AG04449 (cell line): ENCODE measurements around the gene PEX14.

ENCODE experiments used
- CTCF ChIA-PET: fragments of 350-600 bp; formaldehyde crosslinking; extraction: SDS; loops from one replicate; lab custom pipeline; 2021; ENCODE audit warnings: antibody characterized with exemption; lab: Yijun Ruan, JAX
- POLR2A ChIA-PET: fragments of 400-600, 350-600 bp; formaldehyde crosslinking; extraction: SDS; loops from one replicate; lab custom pipeline; 2020; ENCODE audit warnings: antibody characterized with exemption, inconsistent platforms; lab: Yijun Ruan, JAX
- DNase-seq: peaks from one replicate; pipeline ENCODE4 v3.0.0-alpha.2; 2010; ENCODE audit warnings: low read depth, low spot score
- H3K4me3 ChIP-seq: 2 replicates; pipeline ENCODE4 v1.5.1; 2011; ENCODE audit warnings: low read depth, mild to moderate bottlenecking, control low read depth, low read length
- TF ChIP-seq, protein P1 (sequence below): IDR thresholded peaks from one replicate; pipeline ENCODE4 v1.5.1; 2011; ENCODE audit warnings: mild to moderate bottlenecking, moderate library complexity, low read length, control low read depth, inconsistent platforms; ENCODE audit not compliant: insufficient read depth; ENCODE audit errors: missing control alignments

The PEX14 gene

DNA sequence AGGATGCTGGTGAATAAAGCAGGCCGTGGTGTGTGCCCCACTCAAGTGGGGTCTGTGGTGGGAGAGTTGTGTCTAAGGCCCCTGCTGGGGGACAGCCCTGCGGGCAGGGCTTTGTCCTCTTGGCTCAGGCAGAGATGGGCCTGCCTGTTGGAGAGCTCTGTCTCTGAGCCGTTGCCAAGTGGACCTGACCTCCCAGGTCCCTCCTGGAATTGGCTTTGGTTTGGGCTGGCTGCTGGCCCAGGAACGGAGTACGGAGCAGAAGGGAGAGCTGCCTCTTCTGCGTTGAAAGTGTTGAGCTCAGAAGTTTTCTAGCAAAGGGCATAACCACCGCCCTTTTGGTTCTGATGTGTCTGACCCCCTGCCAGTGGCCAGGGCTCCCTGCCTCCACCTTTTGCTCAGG, 153.9 kb downstream of the PEX14 start:
- H3K4me3 ChIP-seq: no peak overlapping the region
- TF ChIP-seq, protein P1, sequence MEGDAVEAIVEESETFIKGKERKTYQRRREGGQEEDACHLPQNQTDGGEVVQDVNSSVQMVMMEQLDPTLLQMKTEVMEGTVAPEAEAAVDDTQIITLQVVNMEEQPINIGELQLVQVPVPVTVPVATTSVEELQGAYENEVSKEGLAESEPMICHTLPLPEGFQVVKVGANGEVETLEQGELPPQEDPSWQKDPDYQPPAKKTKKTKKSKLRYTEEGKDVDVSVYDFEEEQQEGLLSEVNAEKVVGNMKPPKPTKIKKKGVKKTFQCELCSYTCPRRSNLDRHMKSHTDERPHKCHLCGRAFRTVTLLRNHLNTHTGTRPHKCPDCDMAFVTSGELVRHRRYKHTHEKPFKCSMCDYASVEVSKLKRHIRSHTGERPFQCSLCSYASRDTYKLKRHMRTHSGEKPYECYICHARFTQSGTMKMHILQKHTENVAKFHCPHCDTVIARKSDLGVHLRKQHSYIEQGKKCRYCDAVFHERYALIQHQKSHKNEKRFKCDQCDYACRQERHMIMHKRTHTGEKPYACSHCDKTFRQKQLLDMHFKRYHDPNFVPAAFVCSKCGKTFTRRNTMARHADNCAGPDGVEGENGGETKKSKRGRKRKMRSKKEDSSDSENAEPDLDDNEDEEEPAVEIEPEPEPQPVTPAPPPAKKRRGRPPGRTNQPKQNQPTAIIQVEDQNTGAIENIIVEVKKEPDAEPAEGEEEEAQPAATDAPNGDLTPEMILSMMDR: no peak
- CTCF ChIA-PET: no interaction called here
- POLR2A ChIA-PET: no interaction called here
- DNase-seq: no peak

DNA sequence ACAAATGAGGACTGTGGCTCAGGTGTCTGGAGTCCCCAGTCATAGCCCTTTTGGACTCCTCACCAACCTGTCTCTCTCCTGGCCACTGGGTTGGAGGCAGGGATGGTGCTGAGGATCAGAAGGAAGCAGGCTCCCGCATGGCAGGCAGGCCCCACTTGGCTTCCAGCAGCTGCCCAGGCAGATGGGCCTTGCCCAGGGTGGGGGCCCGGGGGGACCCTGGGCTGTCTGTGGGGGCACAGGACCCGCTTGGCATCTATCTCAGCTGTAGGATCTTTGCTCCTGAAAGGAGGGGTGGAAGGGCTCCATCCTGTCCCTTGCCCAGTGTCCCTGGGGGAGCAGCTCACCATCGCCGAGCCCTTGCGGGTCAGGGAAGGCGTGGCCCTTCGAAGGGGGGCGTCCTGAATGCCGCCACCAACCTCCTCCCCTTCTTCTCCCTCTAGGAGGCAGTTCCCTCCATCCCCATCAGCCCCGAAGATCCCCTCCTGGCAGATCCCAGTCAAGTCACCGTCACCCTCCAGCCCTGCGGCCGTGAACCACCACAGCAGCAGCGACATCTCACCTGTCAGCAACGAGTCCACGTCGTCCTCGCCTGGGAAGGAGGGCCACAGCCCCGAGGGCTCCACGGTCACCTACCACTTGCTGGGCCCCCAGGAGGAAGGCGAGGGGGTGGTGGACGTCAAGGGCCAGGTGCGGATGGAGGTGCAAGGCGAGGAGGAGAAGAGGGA, 154.5 kb downstream of the PEX14 start:
- TF ChIP-seq, protein P1: no peak
- DNase-seq: no peak
- ChIA-PET CTCF (no interaction called here), POLR2A (interaction anchor here (0.8 kb wide), 1 partner anchor 10 kb away, joined by 3 read pairs; no protein-coding TSS in a partner anchor)
- H3K4me3 ChIP-seq: no peak overlapping the region

DNA sequence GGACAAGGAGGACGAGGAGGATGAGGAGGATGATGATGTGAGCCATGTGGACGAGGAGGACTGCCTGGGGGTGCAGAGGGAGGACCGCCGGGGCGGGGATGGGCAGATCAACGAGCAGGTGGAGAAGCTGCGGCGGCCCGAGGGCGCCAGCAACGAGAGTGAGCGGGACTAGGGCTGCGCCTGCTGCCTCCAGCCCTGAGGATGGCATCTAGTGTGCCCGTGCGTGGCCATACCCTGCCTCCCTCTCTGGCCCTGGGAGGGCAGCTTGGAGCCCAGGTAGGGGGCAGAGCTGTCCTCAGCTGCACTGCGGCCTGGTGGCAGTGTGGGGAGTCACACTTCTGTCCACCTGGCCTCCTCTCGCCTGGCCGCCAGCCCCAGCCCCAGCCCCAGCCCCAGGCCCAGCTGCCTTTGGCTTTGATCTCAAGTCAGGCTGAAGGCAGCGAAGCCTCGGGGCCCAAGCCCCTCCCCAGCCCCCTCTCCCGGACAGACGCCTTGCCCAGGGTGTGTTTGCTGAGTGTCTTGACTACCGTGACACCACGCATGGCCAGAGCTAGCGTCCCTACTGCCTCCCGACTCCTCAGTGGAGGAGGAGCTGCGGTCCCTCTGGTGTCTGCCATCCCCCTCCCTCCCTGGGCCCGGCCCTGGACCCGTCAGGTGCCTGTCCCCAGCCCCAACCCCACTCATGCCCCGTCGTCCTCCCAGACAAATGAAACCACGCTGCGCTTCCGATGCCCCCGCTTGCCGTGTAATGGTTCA, 155.2 kb downstream of the PEX14 start:
- POLR2A ChIA-PET: interaction anchor here (0.8 kb wide), 1 partner anchor 10 kb away, joined by 3 read pairs; no protein-coding TSS in a partner anchor
- TF ChIP-seq, protein P1: no peak
- no peak for DNase-seq
- CTCF ChIA-PET: no interaction called here
- no peak overlapping the region for H3K4me3 ChIP-seq

DNA sequence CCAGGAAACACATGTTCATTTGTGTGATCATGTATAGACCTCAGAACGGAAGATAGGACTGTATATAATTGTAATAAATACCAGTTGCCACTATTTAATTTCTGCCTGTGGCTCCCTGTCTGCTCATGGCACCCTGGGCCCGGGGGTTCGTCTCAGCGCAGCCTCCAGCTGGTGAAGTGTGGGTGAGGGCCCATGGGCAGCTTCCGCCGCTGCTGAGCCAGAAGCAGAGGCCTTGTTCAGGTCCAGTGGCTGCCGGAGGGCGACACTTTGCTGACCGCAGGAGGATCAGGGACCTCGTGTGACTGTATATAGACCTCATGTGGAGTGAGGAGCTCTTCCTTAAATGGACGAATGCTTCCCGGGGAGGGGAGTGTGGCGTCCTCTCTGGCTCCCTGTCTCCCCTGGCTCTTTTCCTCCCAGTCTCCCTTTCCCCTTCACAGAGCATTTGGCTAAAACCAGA, 155.9 kb downstream of the PEX14 start:
- DNase-seq: no peak
- ChIA-PET POLR2A (no interaction called here), CTCF (no interaction called here)
- H3K4me3 ChIP-seq: no peak overlapping the region
- TF ChIP-seq, protein P1: no peak

DNA sequence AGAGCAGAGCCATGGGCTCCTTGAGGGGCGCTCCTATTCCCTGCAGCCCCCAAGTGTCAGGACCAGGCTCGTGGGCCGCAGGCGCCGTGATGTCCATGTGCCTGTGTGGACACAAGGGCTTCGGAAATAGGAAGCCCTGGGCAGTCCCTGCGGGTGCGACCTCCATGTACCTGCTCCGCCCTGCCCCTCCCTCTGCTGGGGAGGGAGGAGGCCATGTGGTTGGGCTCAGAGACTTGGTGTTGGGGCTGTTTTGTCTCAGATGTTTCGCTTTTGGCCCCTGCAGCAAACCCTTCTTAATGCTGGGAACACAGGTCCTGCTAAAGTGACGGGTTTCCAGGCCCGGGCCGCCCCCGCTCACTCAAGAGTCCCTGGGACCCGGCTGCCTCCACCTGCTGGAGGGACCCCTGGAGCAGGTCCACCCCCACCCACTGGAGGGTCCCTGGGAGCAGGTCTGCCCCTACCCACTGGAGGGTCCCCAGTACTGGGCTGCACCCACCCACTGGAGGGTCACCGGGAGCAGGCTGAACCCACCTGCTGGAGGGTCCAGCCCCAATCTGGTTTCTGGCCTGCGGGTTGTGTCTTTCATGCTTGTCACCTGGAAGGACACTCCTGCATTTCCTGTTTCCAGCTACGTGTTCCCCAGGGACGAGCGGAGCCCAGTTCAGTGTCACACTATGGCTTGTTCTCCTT, 156.5 kb downstream of the PEX14 start:
- POLR2A ChIA-PET: no interaction called here
- TF ChIP-seq, protein P1: no peak
- CTCF ChIA-PET: no interaction called here
- H3K4me3 ChIP-seq: no peak overlapping the region
- DNase-seq: no peak
